HG03558 (cell line): ENCODE data around the gene ALKBH8.
"Not testable (repeated sequence)": the region's sequence is repeated elsewhere in the genome, so short reads cannot be mapped to it uniquely, and the experiment has no call there.

Experiments used
- ATAC-seq: cut with Tn5 transposase; IDR thresholded peaks from one replicate; pipeline ENCODE4 v1.9.1; 2021; ENCODE audit warnings: moderate number of reproducible peaks; ENCODE audit not compliant: unreplicated experiment; ENCODE audit errors: extremely low read depth

Gene ALKBH8

DNA sequence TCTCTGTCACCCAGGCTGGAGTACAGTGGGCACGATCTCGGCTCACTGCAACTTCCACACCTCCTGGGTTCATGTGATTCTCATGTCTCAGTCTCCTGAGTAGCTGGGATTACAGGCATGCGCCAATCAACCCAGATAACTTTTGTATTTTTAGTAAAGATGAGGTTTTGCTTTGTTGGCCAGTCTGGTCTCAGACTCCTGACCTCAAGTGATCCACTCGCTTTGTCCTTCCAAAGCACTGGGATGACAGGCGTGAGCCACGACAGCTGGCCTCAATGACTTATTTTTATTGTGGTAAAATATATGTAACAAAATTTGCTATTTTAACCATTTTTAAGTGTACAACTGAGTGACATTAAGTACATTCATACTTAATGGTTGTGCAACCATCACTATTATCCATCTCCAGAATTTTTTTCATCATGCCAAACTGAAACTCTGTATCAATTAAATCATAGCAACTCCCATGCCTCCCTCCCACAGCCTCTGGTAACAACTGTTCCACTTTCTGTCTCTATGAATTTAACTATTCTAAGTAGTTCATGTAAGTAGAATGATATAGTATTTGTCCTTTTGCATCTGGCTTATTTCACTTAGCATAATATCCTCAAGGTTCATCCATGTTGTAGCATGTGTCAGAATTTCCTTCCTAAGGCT lies 57.2 kb downstream of the ALKBH8 start:
- ATAC-seq = no peak

DNA sequence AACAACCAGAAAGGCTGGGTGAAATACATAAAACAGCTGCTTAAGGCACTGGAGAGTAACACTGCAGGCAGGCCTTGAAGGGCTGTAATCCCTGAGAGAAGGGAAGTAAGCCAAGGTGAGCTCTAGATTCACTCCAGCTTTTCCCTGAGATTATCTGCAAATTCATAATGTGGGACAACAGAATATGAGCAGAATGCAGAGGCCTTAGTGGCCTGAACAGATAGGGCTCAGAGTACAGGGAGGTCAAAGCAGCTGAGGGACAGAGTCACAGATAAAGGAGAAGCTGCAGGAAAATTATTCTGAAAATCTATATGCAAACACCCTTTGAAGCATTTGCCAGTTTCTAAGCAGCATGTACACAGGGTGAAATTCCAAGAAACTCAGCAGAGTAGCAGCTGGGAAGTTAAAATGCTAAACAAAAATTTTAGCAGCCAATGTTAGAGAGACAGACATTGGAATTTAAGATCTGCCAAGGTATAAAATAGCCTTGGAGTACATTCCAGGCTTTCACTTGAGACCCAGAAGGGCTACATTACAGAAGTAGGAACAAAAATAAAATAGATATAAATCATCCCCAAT lies 59.8 kb downstream of the ALKBH8 start:
- no peak for ATAC-seq

DNA sequence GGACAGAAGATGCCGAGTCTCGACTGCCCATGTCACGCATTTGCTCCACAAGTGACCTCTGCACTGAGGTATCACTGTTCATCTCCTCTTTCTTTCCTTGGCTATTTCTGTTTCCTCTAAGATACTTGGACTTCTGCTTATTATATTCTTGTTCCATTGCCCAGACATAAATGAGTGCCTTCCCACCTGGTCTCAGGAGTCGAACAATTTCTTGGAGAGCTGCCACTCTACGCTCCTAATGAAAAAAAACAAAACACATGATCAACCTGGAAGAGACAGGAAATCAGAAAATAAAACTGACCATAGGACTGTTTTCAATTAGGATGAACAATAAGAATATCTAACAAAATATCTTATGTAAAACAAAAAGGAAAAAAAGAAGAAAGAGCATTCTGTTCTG lies 60.6 kb downstream of the ALKBH8 start:
- ATAC-seq = no peak

DNA sequence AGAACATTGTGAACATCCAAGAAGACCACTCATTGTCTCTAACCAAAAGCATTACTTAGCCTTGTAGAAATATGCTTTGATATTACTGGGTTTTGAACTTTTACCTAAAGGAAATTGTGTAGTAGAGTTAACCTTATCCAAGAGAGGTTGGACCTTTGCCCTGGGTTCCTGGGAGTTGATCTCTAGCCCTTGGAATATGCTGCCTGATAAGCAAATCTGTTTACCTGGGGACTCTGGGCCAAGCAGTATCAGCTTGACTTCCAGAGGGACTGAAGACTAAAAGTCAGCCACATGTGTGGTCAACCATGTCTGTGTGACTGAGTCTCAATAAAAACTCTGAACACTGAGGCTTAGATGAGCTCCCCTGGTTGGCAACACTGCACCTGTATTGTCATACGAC lies 63.8 kb downstream of the ALKBH8 start:
- no peak for ATAC-seq

GRCh38 chr11:107497371-107497770 lies 68.2 kb downstream of the ALKBH8 start:
- ATAC-seq = not testable (repeated sequence)

GRCh38 chr11:107496011-107496410 lies 69.5 kb downstream of the ALKBH8 start:
- ATAC-seq = no peak

DNA sequence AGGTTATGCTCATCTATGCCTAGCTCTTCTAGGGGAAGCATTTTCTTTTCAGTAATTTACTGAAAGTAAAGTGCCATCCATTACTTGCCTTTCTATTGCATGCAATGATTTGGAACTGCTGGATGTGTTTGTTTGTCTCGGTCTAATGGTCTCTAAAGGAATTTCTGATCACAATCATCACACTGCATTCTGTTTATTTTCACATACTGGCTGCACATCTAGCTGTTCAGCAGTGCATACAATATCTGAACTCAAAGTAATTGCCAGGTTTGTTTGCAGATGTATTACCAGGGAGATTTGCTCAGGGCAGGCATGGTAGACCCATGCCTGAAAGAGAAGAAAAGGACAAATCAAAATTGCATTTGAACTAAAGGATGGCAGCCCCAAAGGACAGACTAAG lies 71.5 kb downstream of the ALKBH8 start:
- ATAC-seq = no peak

GRCh38 chr11:107493117-107493516 lies 72.4 kb downstream of the ALKBH8 start:
- no peak for ATAC-seq

- no peak for ATAC-seq
Observed at GRCh38 chr11:107490836-107491235, 74.7 kb downstream of the ALKBH8 start.

DNA sequence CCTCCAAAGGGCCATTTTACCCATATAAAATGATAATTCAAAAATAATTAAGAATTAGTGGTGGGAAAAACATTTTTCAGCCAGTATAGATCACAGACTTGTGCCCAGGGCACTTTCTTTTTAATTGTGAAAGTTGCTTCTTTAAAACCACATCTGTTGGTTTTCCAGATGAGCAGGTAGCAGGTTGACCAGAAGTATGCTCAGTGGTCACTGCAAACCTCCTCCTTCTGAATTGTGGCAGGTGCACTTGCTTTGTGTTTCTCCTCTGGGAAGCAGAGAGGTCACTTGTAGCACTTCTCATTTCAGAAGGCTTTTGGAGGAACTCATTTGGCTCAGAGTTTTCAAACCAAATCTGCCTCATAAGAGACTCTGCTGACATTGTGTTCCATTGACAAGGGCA lies 83.3 kb downstream of the ALKBH8 start:
- ATAC-seq = no peak

GRCh38 chr11:107478922-107479321 lies 86.6 kb downstream of the ALKBH8 start:
- ATAC-seq = no peak

DNA sequence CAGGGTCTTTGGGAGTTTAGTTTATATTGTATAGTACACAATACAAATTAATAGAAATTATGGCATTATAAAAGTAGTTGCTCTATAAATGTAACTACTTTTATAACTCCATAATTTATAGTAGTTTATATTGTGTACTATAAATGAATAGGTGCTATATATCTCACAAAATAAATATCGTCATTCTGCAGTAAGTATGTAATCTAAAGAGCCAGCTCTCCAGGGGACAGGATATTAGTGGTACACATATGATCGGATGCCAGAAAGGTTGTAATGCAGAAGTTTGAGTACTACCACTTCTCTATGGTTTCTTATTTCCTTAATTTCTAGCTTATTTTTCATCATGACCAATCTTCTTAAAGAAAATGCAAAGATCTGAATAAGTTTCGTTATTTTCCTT lies 87.7 kb downstream of the ALKBH8 start:
- ATAC-seq = no peak

GRCh38 chr11:107473792-107474191 lies 91.7 kb downstream of the ALKBH8 start:
- ATAC-seq = no peak

- no peak for ATAC-seq
Observed at GRCh38 chr11:107472966-107473365, 92.6 kb downstream of the ALKBH8 start.

GRCh38 chr11:107468596-107468995 lies 96.9 kb downstream of the ALKBH8 start:
- no peak for ATAC-seq

- ATAC-seq = no peak
Observed at GRCh38 chr11:107467696-107468095, 97.8 kb downstream of the ALKBH8 start.

DNA sequence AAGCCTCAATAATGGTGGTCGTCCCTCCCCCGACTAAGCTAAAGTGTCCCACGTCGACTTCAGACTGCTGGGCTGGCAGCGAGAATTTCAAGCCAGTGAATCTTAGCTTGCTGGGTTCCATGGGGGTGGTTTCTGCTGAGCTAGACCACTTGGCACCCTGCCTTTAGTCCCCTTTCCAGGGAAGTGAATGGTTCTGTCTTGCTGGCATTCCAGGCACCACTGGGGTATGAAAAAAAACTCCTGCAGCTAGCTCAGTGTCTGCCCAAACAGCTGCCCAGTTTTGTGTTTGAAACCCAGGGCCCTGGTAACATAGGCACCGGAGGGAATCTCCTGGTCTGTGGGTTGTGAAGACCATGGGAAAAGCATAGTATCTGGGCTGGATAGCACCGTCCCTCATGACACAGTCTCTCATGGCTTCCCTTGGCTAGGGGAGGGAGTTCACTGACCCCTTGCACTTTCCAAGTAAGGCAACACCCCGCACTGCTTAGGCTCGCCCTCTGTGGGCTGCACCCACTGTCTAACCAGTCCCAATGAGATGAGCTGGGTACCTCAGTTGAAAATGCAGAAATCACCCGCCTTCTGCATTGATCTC lies 99.2 kb downstream of the ALKBH8 start:
- ATAC-seq = not testable (repeated sequence)

DNA sequence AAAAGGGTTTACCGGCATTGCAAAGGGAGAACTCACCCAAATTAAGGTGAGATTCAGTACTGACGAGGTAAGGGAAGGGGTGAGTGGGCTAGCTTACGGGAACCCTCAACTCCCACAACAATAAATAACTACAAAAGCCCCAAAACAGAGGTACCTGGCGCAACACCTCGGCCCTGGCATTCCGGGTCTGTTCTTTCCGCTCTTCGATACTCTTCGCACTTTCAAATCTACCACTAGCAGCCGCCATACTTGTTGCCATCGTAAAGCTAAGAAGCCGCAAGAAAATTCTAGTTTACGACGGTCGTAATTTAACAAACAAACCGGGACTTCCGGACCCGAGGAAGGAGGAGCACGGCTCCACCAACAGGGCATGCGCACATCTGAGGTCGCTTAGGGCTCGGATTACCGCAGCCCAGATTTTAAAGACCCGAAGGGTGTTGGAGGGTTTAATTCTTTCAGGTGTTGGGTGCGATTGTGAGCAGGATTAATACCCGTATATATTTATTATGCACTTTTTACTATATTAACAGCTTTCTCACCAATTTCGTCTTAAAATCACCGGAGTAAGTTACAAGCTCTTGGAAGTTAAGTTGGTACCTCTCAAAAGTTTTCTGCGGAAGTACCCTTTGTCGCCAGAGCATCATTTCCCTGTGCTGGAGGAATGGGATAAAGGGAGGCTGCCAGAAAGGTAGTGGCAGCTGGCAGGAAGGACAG lies 107.8 kb downstream of the ALKBH8 start, which contains the start of gene CWF19L2:
Gene CWF19L2, minus strand, starts transcription at position 268 of the 714 bp plus-strand sequence. Its CDS starts 9 bp downstream, at position 259.
- peak; percentile 93 for ATAC-seq

DNA sequence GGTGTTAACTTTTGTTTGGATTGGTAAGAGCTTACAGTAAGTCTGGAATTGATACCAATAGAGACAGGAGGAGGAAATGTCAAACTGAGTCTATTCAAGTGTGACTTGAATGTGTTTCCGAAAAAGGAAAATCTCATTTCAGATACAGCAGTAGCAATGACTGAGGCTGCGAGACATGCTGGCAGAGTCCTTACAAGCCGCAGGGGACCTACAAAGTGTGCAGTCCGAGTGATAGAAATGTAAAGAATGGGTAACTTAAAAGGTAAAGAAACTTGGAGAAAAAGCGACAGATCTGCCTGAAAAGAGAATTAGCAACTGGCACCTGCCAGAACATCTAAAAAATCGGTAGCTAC lies 108.4 kb downstream of the ALKBH8 start:
- ATAC-seq = peak; percentile 20

DNA sequence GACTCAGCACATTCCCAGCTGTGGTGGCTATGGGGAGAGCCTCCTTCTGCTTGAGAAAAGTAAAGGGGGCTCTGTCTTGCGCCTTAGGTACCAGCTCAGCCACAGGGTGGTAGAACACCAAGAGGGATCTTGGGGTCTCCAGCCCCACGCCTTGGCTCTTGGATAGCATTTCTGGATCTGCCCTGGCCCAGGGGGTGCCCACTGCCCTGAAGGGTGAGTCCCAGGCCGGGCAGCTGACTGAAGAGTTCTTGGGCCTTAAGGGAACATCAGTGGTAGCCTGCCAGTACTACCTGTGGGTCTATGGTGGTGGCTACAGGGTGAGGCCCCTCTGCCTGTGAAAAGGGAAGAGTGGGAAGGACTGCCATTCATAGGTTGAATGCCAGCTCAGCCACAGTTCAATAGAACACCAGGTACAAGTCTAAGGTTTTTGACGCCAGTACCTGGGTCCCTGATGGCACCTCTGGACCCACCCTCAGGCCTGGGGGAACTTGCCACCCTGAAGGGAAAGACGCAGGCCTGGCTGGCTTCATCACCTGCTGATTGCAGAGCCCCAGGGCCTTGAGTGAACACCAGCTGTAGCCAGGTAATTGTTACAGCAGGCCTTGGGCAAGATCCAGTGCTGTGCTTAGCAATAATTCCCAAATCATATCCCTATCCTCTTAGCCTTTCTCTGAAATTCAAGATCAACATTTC lies 111.8 kb downstream of the ALKBH8 start:
- no peak for ATAC-seq
